NT2/D1 (cell line): ENCODE measurements around the gene CCNJL.

Source experiments
- DNase-seq: peaks from one replicate; pipeline ENCODE4 v3.0.0-alpha.2; 2011; ENCODE audit warnings: low read depth, low spot score
- H3K27me3 ChIP-seq: 2 replicates; pipeline ENCODE4 v1.6.0; 2011; ENCODE audit warnings: mild to moderate bottlenecking; ENCODE audit not compliant: insufficient read length, insufficient read depth
- H3K36me3 ChIP-seq: 2 replicates; pipeline ENCODE4 v1.6.1; 2011; ENCODE audit warnings: mild to moderate bottlenecking, low read length, mixed read lengths; ENCODE audit not compliant: insufficient read depth, insufficient read length
- H3K4me1 ChIP-seq: 2 replicates; pipeline ENCODE4 v1.5.1; 2011; ENCODE audit not compliant: insufficient read depth, insufficient read length
- H3K4me3 ChIP-seq: 2 replicates; pipeline ENCODE4 v1.5.1; 2011; ENCODE audit warnings: low read depth; ENCODE audit not compliant: insufficient read length
- H3K9ac ChIP-seq: 2 replicates; pipeline ENCODE4 v1.6.0; 2011; ENCODE audit warnings: low read depth; ENCODE audit not compliant: insufficient read length
- H3K9me3 ChIP-seq: 2 replicates; pipeline ENCODE4 v1.5.1; 2011; ENCODE audit warnings: mild to moderate bottlenecking, low read length; ENCODE audit not compliant: insufficient read depth
- SUZ12 ChIP-seq: IDR thresholded peaks from 2 replicates; pipeline ENCODE4 v1.6.1; 2011; ENCODE audit not compliant: insufficient read length, insufficient read depth; ENCODE audit errors: extremely low read depth
- YY1 ChIP-seq: IDR thresholded peaks from 2 replicates; pipeline ENCODE4 v1.6.1; 2011; ENCODE audit not compliant: insufficient read length, insufficient read depth
- ZNF274 ChIP-seq: IDR thresholded peaks from 2 replicates; pipeline ENCODE4 v1.6.1; 2011; ENCODE audit warnings: mild to moderate bottlenecking, low read depth, low read length

Gene CCNJL

GRCh38 chr5:160289721-160290120, 22.6 kb downstream of the CCNJL start:
- H3K4me3 ChIP-seq = no peak overlapping the region
- H3K4me1 ChIP-seq = peaks cover 28% of the 10 kb centered on the region
- H3K36me3 ChIP-seq = no peaks in the 10 kb centered on the region
- H3K27me3 ChIP-seq = no peaks in the 10 kb centered on the region
- DNase-seq = no peak
- TF ChIP-seq ZNF274 = no peak
- TF ChIP-seq YY1 = no peak
- TF ChIP-seq SUZ12 = no peak
- no peak overlapping the region for H3K9ac ChIP-seq
- no peaks in the 10 kb centered on the region for H3K9me3 ChIP-seq

- Histone ChIP-seq H3K36me3 (no peaks in the 10 kb centered on the region), H3K9ac (peak overlapping the region; percentile 10), H3K4me3 (no peak overlapping the region), H3K9me3 (no peaks in the 10 kb centered on the region), H3K4me1 (peaks cover 24% of the 10 kb centered on the region), H3K27me3 (no peaks in the 10 kb centered on the region)
- no peak for DNase-seq
- no peak for TF ChIP-seq ZNF274
- TF ChIP-seq SUZ12 = no peak
- no peak for TF ChIP-seq YY1
These were observed 23.1 kb downstream of the CCNJL start for GRCh38 chr5:160289356-160289651.

GRCh38 chr5:160287378-160288051, 24.8 kb downstream of the CCNJL start:
- DNase-seq = peak; percentile 96
- TF ChIP-seq SUZ12 (no peak), YY1 (no peak)
- Histone ChIP-seq H3K9me3 (no peaks in the 10 kb centered on the region), H3K27me3 (no peaks in the 10 kb centered on the region), H3K4me1 (peaks cover 17% of the 10 kb centered on the region), H3K36me3 (no peaks in the 10 kb centered on the region), H3K4me3 (no peak overlapping the region), H3K9ac (no peak overlapping the region)

GRCh38 chr5:160286947-160287346, 25.4 kb downstream of the CCNJL start:
- DNase-seq = no peak
- Histone ChIP-seq H3K27me3 (no peaks in the 10 kb centered on the region), H3K4me3 (no peak overlapping the region), H3K36me3 (no peaks in the 10 kb centered on the region), H3K9ac (peak overlapping the region; percentile 64), H3K4me1 (peaks cover 17% of the 10 kb centered on the region), H3K9me3 (no peaks in the 10 kb centered on the region)
- TF ChIP-seq ZNF274 = no peak
- TF ChIP-seq YY1 = no peak
- TF ChIP-seq SUZ12 = no peak

GRCh38 chr5:160285316-160285715, 27.0 kb downstream of the CCNJL start:
- TF ChIP-seq YY1 (no peak), ZNF274 (no peak), SUZ12 (no peak)
- DNase-seq = no peak
- Histone ChIP-seq H3K9me3 (no peaks in the 10 kb centered on the region), H3K4me1 (peaks cover 17% of the 10 kb centered on the region), H3K36me3 (peaks cover 3% of the 10 kb centered on the region), H3K27me3 (no peaks in the 10 kb centered on the region), H3K9ac (no peak overlapping the region), H3K4me3 (no peak overlapping the region)

- Histone ChIP-seq H3K36me3 (peaks cover 12% of the 10 kb centered on the region), H3K27me3 (no peaks in the 10 kb centered on the region), H3K4me3 (no peak overlapping the region), H3K9me3 (no peaks in the 10 kb centered on the region), H3K4me1 (peaks cover 15% of the 10 kb centered on the region), H3K9ac (no peak overlapping the region)
- TF ChIP-seq ZNF274 = no peak
- no peak for TF ChIP-seq YY1
- no peak for TF ChIP-seq SUZ12
- DNase-seq = no peak
These were observed 28.0 kb downstream of the CCNJL start for GRCh38 chr5:160284291-160284873.

GRCh38 chr5:160281275-160281674, 31.1 kb downstream of the CCNJL start:
- H3K4me1 ChIP-seq = peaks cover 9% of the 10 kb centered on the region
- H3K27me3 ChIP-seq = no peaks in the 10 kb centered on the region
- TF ChIP-seq YY1 (no peak), ZNF274 (no peak), SUZ12 (no peak)
- DNase-seq = no peak
- no peaks in the 10 kb centered on the region for H3K9me3 ChIP-seq
- no peak overlapping the region for H3K9ac ChIP-seq
- no peak overlapping the region for H3K4me3 ChIP-seq
- peaks cover 17% of the 10 kb centered on the region for H3K36me3 ChIP-seq
